Activated CD8-positive, alpha-beta memory T cell treated with anti-CD3 and anti-CD28 coated beads for 48 hours (primary cell): ENCODE results near the gene SYCP3.
"Not testable (repeated sequence)": the region's sequence is repeated elsewhere in the genome, so short reads cannot be mapped to it uniquely, and the experiment has no call there.

ENCODE experiments used
- DNase-seq, 3 experiments: peaks; one replicate each; pipeline ENCODE4 v3.0.0-alpha.2; 2020; ENCODE audit warnings: low read depth in 2 of 3, low spot score in 2 of 3

SYCP3 gene

DNA sequence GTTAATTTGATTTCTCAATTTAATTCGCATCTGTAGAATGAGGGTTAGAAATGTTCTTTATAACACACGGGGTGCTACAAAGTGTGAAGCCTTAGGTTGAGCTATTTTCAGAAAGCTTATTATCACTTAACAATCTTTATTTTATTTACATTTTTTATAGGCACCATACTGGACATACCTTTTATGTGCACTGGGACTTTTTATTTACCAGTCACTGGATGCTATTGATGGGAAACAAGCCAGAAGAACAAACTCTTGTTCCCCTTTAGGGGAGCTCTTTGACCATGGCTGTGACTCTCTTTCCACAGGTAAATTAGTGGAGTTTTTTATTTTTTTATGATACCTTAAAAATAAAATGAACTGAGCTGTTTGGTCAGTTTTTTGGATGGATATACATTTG is 25.3 kb downstream of the SYCP3 start:
- DNase-seq: no peak

DNA sequence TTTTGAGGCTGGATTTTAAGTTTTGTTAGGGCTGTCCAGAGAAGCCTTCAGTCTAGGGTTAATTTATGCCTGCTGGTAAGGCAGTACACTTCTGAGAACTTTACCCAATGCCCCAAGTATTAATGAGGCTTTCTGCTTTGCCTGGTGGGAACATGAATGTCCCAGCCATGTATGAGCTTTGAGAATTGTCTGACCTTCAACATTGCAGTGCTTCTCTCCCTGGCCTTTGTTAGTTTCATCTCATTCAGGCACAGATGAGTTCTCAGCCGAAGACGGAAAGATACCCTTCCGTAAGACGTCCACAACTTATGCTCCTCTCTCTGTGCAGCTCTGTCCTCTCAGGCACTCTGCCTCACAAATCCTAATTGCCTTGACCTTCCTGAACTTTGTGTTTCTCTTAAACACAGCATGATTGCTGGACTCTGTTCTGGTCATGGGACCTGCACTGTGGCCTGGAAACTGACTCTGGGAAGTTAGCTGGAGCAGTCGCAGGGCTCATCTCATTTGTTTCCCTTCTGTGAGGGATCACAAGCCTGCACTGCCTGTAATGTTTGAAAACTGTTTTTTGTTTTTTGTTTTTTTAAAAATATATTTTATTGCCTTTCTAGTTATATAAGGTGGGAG is 26.1 kb downstream of the SYCP3 start:
- no peak for DNase-seq

DNA sequence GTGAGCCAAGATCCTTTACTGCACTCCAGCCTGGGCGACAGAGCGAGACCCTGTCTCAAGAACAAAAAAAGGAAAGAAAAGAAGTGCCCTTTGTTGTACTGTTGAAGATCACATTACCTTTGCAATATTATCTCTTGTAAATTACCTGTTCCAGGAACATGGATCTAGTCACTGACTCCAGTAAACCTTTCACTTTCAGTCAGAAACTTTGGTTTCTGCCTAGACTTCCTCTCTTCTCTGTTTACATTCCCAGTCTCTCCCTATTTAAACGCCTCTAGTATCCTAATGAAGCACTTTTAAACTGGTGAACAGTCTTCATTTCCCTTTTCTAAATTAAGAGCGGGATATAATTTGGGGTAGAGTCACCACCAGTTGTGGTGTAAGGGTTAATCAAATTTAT is 29.0 kb downstream of the SYCP3 start:
- no peak for DNase-seq

DNA sequence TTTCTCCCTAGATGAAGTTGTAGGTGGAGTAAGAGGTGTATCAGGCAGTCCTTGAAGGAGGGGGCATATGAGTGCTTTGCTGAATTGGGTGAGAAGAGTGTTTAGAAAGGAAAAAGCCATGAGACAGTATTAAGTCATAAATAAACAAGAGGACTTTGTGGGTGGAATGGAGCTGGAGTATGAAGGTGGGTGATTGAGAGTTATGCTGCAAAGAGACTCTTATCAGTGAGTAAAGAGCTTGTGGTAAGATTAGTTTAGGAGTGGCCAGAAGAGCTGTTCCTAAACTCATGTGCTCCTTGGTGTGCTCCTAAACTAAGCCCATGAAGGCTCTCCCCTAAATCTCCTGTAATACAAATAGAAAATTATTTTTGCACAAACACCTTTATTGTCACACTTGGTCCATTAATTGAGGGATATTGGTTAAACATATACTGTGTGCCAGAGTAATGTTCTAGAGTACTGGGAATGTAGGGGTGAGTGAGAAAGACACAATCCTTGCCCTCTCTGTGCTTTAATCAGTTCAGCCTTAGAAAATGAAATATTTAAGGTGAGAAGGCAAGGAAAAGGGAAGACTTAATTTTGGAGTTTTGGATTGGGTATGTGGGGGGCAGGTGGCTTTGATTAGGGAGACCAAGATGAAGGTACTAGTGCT is 32.0 kb downstream of the SYCP3 start:
- DNase-seq: no peak

DNA sequence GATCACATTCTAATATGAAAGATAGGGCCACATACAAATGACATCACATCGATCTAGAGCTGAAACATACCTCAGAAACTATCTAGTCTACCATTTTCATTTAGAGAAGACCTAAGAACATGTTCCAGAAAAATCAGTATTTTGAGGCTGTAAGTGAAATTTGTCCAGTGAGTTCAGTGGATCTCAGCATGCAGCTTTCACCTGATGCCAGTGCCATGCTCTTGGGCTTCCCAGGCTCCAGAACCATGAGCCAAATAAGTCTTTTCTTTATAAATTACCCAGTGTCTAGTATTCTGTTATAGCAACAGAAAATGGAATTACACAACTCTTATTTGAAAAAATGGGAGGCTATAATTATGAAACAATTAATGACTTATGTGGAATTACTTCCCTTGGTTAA is 32.9 kb downstream of the SYCP3 start:
- DNase-seq: no peak

DNA sequence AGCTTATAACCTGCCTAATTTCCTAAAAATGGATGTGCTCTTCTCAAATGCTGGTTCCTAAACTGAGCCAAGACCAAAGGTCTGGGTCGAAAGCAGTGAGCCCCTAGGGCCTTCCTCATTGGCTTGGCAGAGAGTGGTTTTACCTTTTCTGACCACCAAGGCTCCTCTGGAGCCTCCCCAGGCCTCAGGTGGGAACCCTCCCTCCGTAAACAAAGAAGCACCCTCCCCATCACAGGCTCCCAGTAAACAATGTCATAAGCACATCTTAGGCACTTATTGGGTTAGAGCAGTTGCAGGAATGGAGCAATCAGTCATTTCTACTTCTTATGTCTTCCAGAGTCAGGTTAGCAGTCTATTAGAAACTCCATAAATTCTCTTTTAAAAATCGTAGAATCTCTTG is 35.8 kb downstream of the SYCP3 start:
- no peak for DNase-seq

DNA sequence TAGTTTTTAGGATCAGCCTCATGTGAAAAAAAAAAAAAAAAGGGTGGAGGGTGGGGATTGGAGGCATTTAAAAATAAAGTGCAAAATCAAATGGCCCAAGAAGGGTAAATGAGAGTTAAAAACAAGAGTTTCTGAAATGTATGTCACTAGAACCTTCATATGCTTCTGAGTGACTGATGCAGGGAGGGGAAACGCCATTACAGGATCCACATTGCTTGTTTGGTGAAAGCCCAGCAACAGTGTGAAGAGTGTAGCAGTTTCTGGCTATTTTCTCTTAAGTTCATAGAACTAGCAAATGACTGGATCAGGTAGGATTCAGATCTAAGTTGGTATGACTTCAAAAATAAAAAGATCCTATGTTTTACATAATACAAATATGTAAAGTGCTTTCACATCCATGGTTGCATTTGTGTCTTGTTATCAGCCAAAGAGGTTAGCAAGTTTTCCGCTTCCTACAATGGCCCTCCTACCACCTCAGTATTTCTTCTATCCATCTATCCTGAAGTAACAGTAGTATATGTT is 38.9 kb downstream of the SYCP3 start:
- no peak for DNase-seq

DNA sequence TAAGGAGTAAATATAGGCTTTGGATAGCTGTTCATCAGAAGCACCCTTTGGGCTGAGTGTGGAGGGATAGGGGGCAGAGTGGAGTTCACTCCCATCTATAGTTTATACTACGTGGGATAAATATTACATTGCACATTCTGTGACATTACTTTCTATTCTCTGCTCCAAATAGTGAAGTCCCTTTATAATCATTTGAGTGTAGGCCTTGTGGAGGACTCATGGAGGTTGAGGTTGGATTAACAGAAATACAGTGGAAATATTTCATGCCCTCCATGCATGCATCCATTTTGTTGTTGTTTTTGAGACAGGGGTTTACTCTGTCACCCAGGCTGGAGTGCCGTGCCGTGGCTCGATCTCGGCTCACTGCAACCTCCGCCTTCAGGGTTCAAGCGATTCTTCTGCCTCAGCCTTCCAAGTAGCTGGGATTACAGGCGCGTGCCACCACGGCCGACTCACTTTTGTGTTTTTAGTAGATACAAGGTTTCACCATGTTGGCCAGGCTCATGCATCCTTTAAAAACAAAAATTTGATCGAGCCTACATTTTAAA is 40.4 kb downstream of the SYCP3 start:
- DNase-seq: no peak

DNA sequence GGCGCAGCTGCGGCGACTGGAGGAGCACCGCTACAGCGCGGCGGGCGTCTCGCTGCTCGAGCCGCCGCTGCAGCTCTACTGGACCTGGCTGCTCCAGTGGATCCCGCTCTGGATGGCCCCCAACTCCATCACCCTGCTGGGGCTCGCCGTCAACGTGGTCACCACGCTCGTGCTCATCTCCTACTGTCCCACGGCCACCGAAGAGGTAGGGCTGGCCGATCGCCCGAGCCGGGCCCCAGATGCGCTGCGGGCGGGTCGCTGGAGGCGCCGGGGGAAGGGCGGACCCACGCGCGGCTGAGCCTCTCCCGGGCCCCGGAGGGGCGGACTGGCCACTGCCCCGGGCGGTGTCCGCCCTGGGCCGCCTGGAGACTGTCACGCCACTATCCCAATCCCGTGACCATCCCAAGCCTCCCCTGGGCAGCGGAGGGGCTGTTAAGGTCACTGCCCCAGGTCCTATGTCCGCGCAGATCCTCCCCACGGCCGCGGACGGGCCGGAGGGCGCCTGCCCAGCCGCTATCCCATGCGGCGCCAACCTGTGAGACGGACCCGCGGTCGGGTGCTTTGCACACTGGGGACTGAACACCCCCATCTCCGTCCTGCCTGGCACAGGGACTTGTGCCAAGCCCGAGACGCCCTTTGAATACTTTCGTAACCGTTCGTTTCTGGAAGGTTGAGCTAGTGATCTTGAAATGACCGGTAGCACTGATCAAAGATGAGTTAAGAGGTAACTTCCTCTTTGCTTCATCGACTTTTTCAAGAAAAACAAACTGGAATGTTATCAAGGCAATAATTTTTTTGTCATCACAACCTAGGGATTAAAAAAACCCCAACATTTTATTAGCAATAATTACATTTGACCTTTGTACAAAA is 41.1 kb downstream of the SYCP3 start:
- peak in 1 of 3 experiments; percentile 23 for DNase-seq

DNA sequence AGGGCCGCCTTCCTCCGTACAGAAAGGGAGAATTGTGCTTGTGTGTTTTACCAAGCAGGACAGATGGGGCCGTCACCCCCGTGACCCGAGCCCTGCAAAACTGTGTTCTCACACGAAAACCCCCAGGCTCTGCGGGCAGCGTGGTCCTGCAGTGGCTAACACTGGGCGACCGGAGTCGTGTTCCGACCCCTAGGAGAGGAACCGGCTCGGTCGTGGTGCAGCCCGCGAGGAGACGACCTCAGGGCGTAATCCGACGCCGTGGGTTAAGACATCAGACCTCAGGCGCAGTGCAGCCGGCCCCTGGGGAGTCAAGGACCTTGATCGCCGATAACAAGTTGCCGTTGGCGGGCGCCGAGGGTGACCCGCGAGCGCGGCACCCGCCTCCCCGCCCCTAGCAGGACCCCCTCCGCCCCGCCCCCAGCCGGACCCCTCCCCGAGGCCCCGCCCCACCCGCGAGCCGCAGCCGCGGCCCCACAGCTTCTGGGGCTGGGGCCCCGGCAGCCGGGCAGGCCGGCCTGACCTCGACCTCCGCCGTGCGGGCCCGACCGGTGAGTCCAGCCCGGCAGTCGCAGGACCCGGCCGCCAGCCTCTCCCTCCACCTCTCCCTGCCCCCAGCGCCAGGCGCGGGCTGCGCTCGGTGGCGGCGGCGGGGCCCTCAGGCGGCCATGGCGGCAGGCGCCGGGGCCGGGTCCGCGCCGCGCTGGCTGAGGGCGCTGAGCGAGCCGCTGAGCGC is 41.9 kb downstream of the SYCP3 start, which contains the start of gene CHPT1:
Gene CHPT1, plus strand, starts transcription at position 444 of the 733 bp plus-strand sequence. Its CDS starts 222 bp downstream, at position 666.
- peak; percentile 33 to 43 (median 41) for DNase-seq

DNA sequence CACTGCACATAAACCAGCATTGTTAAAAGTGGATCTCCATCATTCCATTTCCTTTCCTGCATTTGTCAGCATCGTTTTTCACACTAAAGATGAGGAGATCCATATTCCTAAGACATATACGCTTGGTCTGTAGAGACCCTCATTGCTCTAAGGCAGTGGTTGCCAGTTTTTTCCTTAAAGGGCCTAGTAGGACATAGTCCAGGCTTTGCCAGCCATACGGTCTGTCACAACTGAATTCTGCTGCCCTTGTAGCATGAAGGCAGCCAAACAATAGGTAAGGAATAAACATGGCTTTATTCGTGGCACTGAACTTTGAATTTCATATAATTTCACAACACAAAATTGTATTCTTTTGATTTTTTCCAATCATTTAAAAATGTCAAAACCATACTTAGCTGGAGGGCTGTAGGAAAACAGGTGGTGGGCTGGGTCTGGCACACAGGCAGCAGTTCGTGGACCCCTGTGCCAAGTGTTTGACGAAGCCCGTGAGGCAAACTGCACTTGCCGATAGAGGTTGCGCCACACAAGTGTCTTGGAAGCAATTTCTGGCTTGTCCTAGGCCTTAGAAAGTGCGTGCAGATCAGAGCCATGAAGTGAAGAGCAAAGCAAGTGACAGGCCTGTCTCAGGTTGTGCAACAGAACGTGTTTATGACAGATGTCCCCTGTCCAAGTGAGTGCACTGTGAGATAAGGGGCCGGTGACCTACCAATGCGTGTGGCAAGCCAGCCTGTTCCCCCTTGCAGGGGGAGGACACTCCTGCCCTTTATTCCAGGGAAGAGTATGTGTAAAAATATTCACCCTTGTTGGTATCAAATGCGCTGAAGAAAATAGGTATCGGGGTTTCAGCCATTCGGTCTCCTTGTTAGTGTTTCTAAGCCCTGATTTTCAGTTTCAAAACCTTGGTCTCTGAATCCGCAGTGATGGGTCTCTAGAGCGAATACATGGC is 42.7 kb downstream of the SYCP3 start:
- DNase-seq: peak in 1 of 3 experiments; percentile 5

DNA sequence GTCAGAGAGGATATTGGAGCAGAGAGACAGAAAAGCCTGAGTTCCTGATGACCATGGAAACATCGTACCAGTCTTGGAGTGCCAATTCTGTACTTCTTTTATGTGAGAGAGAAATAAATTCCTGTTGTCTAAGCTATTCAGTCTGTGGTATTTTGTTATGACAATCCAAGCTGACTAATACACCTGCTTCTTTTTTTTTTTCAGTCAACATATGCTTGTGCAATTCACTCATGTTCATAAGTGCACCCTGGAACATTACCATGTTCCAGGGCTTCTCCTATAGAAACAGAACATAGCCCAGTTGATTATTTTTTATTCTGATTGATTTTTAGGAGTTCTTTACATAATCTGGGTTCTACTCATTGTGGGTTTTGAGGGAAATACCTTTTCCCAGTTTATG is 43.6 kb downstream of the SYCP3 start:
- no peak for DNase-seq

DNA sequence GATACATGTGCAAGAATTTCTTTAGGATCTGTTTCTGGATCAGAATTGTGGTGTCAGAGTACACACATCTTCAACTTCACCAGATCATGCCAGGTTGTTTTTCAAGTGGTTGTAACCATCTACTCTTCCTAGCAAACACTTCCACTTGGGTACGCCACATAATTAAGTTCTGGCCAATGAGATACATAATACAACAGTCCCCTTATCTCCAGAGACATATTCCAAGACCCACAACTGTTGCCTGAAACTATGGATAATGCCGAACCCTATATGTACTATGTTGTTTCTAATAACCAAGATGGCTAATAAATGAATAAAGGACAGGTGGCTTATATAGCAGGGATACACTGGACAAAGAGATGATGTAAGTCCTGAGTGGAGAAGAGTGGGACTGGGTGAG is 44.3 kb downstream of the SYCP3 start:
- no peak for DNase-seq

DNA sequence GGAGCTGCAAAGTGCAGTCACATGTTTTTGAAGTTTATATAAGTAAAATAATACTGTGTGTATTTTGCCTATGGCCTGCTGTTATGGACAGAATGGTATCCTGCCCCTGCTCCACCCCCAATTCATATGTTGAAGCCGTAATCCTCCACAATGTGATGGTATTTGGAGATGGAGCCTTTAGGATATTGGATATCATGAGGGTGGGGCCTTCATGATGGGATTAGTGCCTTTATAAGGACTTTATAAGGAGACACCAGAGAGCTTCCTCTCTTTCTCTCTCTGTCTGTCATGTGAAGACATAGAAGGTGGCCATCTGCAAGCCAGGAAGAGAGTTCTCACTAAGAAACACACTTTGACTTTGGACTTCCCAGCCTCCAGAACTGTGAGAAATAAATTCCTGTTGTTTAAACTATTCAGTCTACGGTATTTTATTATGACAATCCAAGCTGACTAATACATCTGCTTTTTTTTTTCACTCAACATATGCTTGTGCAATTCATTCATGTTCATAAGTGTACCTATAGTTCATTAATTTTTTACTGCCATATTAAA is 44.9 kb downstream of the SYCP3 start:
- DNase-seq: no peak

DNA sequence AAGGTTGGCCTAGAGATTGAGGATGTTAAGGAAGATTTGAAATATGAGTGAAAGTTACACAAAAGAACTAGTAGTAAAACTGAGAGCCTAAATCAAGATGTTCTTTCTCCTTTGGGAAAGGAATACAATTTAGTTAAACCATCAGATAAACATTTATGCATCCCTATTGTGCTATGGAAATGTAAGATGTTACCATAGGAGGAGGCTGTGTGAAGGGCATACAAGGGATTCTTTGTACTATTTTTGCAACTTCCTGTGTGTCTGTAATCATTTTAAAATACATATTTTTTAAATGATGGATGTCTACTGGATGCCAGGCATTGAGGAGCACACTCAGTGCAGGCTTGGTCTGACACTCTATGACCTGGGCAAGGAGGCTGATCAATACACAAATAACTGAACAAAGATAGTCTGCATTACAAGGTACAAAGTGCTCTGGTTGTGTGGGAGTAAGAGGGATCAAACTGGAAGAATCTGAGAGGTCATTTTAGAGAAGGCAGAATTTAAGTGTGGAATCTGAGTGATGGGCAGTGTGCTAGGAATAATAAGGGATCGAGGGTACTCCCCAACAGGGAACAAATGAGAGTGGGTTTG is 47.7 kb downstream of the SYCP3 start:
- DNase-seq: no peak

DNA sequence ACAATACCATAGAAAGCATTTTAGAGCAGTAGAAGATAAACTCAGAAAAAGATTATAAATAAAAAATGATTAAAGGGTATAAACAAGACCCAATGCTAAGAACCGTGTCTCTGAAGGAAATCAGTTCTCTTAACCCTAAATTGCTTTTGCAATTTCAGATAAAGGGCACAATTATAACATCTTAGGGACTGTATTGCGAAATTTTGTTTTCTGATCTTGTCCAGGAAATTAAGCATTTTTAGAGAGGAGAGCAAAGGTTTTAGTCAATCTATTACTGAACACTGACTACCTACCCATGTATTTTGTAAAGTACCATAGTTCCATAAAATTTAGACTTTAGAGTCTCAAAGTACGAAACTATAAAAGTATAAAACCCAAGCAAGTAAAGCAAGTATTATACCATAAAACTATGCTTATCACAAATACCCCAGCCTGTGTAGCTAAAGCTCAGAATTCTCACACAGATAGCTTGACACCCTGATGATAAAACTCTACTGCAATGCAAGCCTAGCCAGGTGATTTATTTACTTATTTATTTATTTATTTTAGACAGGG is 48.6 kb downstream of the SYCP3 start:
- no peak for DNase-seq

DNA sequence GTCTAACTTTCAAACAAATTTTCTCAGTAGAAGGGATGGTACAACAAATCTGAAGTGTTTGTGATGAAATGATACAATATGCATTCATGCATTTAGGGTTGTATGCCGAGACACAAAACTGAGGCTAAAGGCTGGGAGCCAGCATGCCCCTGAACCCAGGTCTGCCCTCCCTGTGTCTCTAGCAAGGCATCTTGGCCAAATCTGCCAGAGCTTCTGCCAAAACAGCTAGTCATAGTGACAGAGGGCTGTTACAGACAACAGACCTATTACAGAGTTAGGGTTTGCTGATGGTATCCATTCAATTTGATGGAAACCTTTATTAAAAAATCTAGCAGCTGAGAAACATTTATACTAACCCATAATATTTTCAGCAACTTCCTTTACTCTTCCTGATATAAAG is 53.1 kb downstream of the SYCP3 start:
- DNase-seq: no peak

DNA sequence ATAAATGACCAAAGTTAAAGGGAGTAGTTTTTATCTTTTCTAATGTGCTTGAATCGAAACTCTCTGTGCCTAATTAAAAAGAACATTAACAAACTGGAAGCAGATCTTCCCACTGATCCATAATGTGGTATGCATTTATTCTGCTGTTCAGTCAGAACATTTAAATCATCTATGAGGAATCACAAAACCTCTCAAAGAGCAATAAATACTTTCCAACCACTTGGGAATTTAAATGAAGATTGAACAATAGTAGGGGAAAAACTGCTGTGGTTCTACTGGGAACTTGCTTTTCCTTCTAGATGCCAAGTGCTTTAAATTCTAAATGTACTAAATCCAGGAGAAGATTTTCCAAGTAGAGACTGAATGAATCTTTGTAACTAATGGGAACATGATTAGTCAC is 54.2 kb downstream of the SYCP3 start:
- DNase-seq: no peak

DNA sequence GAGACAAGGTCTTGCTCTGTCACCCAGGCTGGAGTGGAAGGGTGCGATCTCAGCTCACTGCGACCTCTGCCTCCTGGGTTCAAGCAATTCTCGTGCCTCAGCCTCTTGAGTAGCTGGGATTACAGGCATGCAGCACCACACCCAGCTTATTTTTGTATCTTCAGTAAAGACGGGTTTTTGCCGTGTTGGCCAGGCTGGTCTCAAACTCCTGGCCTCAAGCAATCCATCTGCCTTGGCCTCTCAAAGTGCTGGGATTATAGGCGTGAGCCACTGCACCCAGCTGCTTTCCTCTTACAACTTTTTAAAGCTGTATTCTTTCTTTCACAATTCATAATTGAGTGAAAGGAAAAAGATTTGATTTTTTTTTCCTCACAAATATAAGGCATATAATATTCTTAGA is 57.6 kb downstream of the SYCP3 start:
- not testable (repeated sequence) for DNase-seq
